ENCODE measurements around the gene OR52E1.

The OR52E1 gene

GRCh38 chr11:5083602-5084001, 14.2 kb downstream of the OR52E1 start:
- no peaks in the 10 kb centered on the region for H3K36me3 ChIP-seq (ENCODE audit: control insufficient read depth, low read length)
- no peak overlapping the region for H3K27ac ChIP-seq (ENCODE audit: low read depth, low read length)
- no peaks in the 10 kb centered on the region for H3K9me3 ChIP-seq (ENCODE audit: control insufficient read depth, insufficient read depth, low read length)
- no peaks in the 10 kb centered on the region for H3K9me2 ChIP-seq (replicated peaks; ENCODE audit: control insufficient read depth, low read length)
- H3K4me3 ChIP-seq (ENCODE audit: low read length): no peak overlapping the region
- no peaks in the 10 kb centered on the region for H3F3A ChIP-seq (ENCODE audit: control insufficient read depth, insufficient read depth)
- H4K20me1 ChIP-seq (ENCODE audit: control insufficient read depth, insufficient read depth, low read depth, low read length): no peaks in the 10 kb centered on the region
- no peaks in the 10 kb centered on the region for H3K79me2 ChIP-seq (ENCODE audit: control insufficient read depth, low read length)
- H3K4me1 ChIP-seq (ENCODE audit: control insufficient read depth, low read length): no peaks in the 10 kb centered on the region
- no peak for TF ChIP-seq EZH2phosphoT487 (IDR thresholded peaks at IDR 0.05; ENCODE audit: borderline replicate concordance, low read length)
- no peak for TF ChIP-seq CTCF (IDR thresholded peaks at IDR 0.05; ENCODE audit: low read depth, low read length, poor library complexity, severe bottlenecking)
- H3K27me3 ChIP-seq (ENCODE audit: control insufficient read depth, low read length): no peaks in the 10 kb centered on the region
- no peak overlapping the region for H3K4me2 ChIP-seq (ENCODE audit: low read length)

GRCh38 chr11:5088556-5088955, 19.2 kb downstream of the OR52E1 start:
- TF ChIP-seq CTCF (IDR thresholded peaks at IDR 0.05; ENCODE audit: low read depth, low read length, poor library complexity, severe bottlenecking) (no peak), EZH2phosphoT487 (IDR thresholded peaks at IDR 0.05; ENCODE audit: borderline replicate concordance, low read length) (no peak)
- H3K9me2 ChIP-seq (replicated peaks; ENCODE audit: control insufficient read depth, low read length): no peaks in the 10 kb centered on the region
- H3K27ac ChIP-seq (ENCODE audit: low read depth, low read length): no peak overlapping the region
- H3K4me2 ChIP-seq (ENCODE audit: low read length): no peak overlapping the region
- no peaks in the 10 kb centered on the region for H3K27me3 ChIP-seq (ENCODE audit: control insufficient read depth, low read length)
- H3K79me2 ChIP-seq (ENCODE audit: control insufficient read depth, low read length): no peaks in the 10 kb centered on the region
- no peaks in the 10 kb centered on the region for H4K20me1 ChIP-seq (ENCODE audit: control insufficient read depth, insufficient read depth, low read depth, low read length)
- H3K4me3 ChIP-seq (ENCODE audit: low read length): no peak overlapping the region
- H3K4me1 ChIP-seq (ENCODE audit: control insufficient read depth, low read length): no peaks in the 10 kb centered on the region
- no peaks in the 10 kb centered on the region for H3K9me3 ChIP-seq (ENCODE audit: control insufficient read depth, insufficient read depth, low read length)
- no peaks in the 10 kb centered on the region for H3F3A ChIP-seq (ENCODE audit: control insufficient read depth, insufficient read depth)
- no peaks in the 10 kb centered on the region for H3K36me3 ChIP-seq (ENCODE audit: control insufficient read depth, low read length)

- Histone ChIP-seq H3K4me3 (ENCODE audit: low read length) (no peak overlapping the region), H3K4me2 (ENCODE audit: low read length) (no peak overlapping the region), H3K4me1 (ENCODE audit: control insufficient read depth, low read length) (no peaks in the 10 kb centered on the region), H3K36me3 (ENCODE audit: control insufficient read depth, low read length) (no peaks in the 10 kb centered on the region), H3F3A (ENCODE audit: control insufficient read depth, insufficient read depth) (no peaks in the 10 kb centered on the region), H3K27ac (ENCODE audit: low read depth, low read length) (no peak overlapping the region), H3K79me2 (ENCODE audit: control insufficient read depth, low read length) (no peaks in the 10 kb centered on the region), H3K9me2 (replicated peaks; ENCODE audit: control insufficient read depth, low read length) (no peaks in the 10 kb centered on the region), H4K20me1 (ENCODE audit: control insufficient read depth, insufficient read depth, low read depth, low read length) (no peaks in the 10 kb centered on the region), H3K9me3 (ENCODE audit: control insufficient read depth, insufficient read depth, low read length) (no peaks in the 10 kb centered on the region), H3K27me3 (ENCODE audit: control insufficient read depth, low read length) (no peaks in the 10 kb centered on the region)
- TF ChIP-seq CTCF (IDR thresholded peaks at IDR 0.05; ENCODE audit: low read depth, low read length, poor library complexity, severe bottlenecking) (no peak), EZH2phosphoT487 (IDR thresholded peaks at IDR 0.05; ENCODE audit: borderline replicate concordance, low read length) (no peak)
These were observed 21.3 kb downstream of the OR52E1 start for GRCh38 chr11:5090668-5091067.

All from DOHH2 (cell line).